Sigmoid colon (tissue), 4 donors: Measurements from ENCODE around the gene STRAP.

Experiments
- EP300 ChIP-seq, 4 donors: sonication (generic); formaldehyde crosslinking; IDR thresholded peaks; one replicate each; pipeline ENCODE4 v1.6.1; 2017; ENCODE audit warnings: antibody characterized with exemption in 4 of 4
- POLR2AphosphoS5 ChIP-seq, 4 donors: sonication (generic); formaldehyde crosslinking; IDR thresholded peaks; one replicate each; pipeline ENCODE4 v1.6.1; 2017; ENCODE audit warnings: antibody characterized with exemption in 4 of 4
- TF ChIP-seq, protein P1 (sequence below), 4 experiments: fragments of 450-650 bp in 3 of 4; fragments of 200-600 bp in 1 of 4; IDR thresholded peaks; one replicate each; pipeline ENCODE4 v1.5.1; 2016 to 2019; ENCODE audit warnings: antibody characterized with exemption in 4 of 4, mild to moderate bottlenecking in 3 of 4, moderate library complexity in 2 of 4

- TF ChIP-seq, protein P1, sequence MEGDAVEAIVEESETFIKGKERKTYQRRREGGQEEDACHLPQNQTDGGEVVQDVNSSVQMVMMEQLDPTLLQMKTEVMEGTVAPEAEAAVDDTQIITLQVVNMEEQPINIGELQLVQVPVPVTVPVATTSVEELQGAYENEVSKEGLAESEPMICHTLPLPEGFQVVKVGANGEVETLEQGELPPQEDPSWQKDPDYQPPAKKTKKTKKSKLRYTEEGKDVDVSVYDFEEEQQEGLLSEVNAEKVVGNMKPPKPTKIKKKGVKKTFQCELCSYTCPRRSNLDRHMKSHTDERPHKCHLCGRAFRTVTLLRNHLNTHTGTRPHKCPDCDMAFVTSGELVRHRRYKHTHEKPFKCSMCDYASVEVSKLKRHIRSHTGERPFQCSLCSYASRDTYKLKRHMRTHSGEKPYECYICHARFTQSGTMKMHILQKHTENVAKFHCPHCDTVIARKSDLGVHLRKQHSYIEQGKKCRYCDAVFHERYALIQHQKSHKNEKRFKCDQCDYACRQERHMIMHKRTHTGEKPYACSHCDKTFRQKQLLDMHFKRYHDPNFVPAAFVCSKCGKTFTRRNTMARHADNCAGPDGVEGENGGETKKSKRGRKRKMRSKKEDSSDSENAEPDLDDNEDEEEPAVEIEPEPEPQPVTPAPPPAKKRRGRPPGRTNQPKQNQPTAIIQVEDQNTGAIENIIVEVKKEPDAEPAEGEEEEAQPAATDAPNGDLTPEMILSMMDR (IDR thresholded peaks at IDR 0.05), result no peak
- TF ChIP-seq POLR2AphosphoS5 (IDR thresholded peaks at IDR 0.05) (no peak), EP300 (IDR thresholded peaks at IDR 0.05) (no peak)
These were observed 20.8 kb upstream of the STRAP start for GRCh38 chr12:15861404-15861803.
